Endodermal cell (in vitro differentiated cells): ENCODE results near the gene ARHGAP6. TPM values are rescaled to one million over a fixed set of nuclear protein-coding genes. Genes with fewer than 3 reads are reported as not detected.

Experiments used
- DNase-seq: peaks from one replicate; pipeline ENCODE4 v3.0.0-alpha.2; 2017
- H3K27ac ChIP-seq: 2 replicates; pipeline ENCODE4 v1.5.1; 2013; ENCODE audit warnings: mild to moderate bottlenecking, low read depth, low read length, moderate library complexity
- H3K27me3 ChIP-seq: 2 replicates; pipeline ENCODE4 v1.6.1; 2013; ENCODE audit warnings: mild to moderate bottlenecking, low read length, moderate library complexity; ENCODE audit not compliant: insufficient read depth, control insufficient read depth, poor library complexity, severe bottlenecking
- H3K36me3 ChIP-seq: 2 replicates; pipeline ENCODE4 v1.7.0; 2013; ENCODE audit warnings: mild to moderate bottlenecking, low read length, moderate library complexity; ENCODE audit not compliant: control insufficient read depth, insufficient read depth
- H3K4me1 ChIP-seq: one replicate; pipeline ENCODE4 v1.7.0; 2013; ENCODE audit warnings: low read length; ENCODE audit not compliant: control insufficient read depth, insufficient read depth
- H3K4me3 ChIP-seq: 2 replicates; pipeline ENCODE4 v1.5.1; 2013; ENCODE audit warnings: mild to moderate bottlenecking, low read length, moderate library complexity
- H3K9ac ChIP-seq: 2 replicates; pipeline ENCODE4 v1.6.1; 2013; ENCODE audit warnings: mild to moderate bottlenecking, low read length, moderate library complexity; ENCODE audit not compliant: poor library complexity, severe bottlenecking; ENCODE audit errors: extremely low read depth
- H3K9me3 ChIP-seq: 2 replicates; pipeline ENCODE4 v1.6.1; 2013; ENCODE audit warnings: mild to moderate bottlenecking, low read length, moderate library complexity; ENCODE audit not compliant: control insufficient read depth
- H3K27ac Mint-ChIP-seq: 2 replicates; pipeline ENCODE4 v1.8.0; 2020; ENCODE audit warnings: mixed read lengths
- H3K27me3 Mint-ChIP-seq: 2 replicates; pipeline ENCODE4 v1.8.0; 2021; ENCODE audit warnings: mild to moderate bottlenecking, mixed read lengths; ENCODE audit not compliant: insufficient read depth
- H3K36me3 Mint-ChIP-seq: 2 replicates; pipeline ENCODE4 v1.8.0; 2020; ENCODE audit warnings: low read depth, mixed read lengths
- H3K4me1 Mint-ChIP-seq: 2 replicates; pipeline ENCODE4 v1.8.0; 2020; ENCODE audit warnings: mixed read lengths
- H3K4me3 Mint-ChIP-seq: 2 replicates; pipeline ENCODE4 v1.8.0; 2020; ENCODE audit warnings: mild to moderate bottlenecking, moderate library complexity, mixed read lengths
- H3K9me3 Mint-ChIP-seq: 2 replicates; pipeline ENCODE4 v1.8.0; 2020; ENCODE audit warnings: mild to moderate bottlenecking, mixed read lengths
- CTCF ChIP-seq: fragments of 200-600 bp; sonication (generic); conservative IDR thresholded peaks from 2 replicates; pipeline ENCODE4 v1.5.0; 2021; ENCODE audit warnings: antibody characterized with exemption, mild to moderate bottlenecking
- WGBS, 2 experiments: methylation state at CpG; one replicate each; pipeline versions ENCODE4 v1.1.5 to v1.1.7; 2013; ENCODE audit warnings: missing lambda C conversion rate in 2 of 2, mixed read lengths in 1 of 2; ENCODE audit not compliant: insufficient coverage in 1 of 2, insufficient read length in 1 of 2; 5-methylcytosine and 5-hydroxymethylcytosine counted together
- total RNA-seq, 2 donors: library from RNA; stranded (reverse); fragmentation: NEBNext Ultra II Directional in 1 of 2; extraction: Animal tissue kit (Norgen Biotek cat#: 25700) in 1 of 2; gene quantifications; 2 replicates in 1 of 2; 3 replicates in 1 of 2; pipeline ENCODE4 v1.2.1, GENCODE V29; 2021

Gene ARHGAP6
- total RNA-seq, 2 donors from 2014 or later = 0.48 to 0.73 TPM

- Mint-ChIP-seq H3K4me1 (no peaks in the 10 kb centered on the region), H3K27ac (no peak overlapping the region), H3K9me3 (peaks cover 42% of the 10 kb centered on the region), H3K36me3 (no peaks in the 10 kb centered on the region), H3K4me3 (no peak overlapping the region), H3K27me3 (peaks cover 3% of the 10 kb centered on the region)
- H3K9ac ChIP-seq = no peak overlapping the region
- 90 to 92% methylated on average over 2 to 18 of the region's 18 CpGs for whole genome bisulfite sequencing, 2 experiments
- DNase-seq = no peak
- no peaks in the 10 kb centered on the region for H3K9me3 ChIP-seq
- H3K36me3 ChIP-seq = no peaks in the 10 kb centered on the region
- no peaks in the 10 kb centered on the region for H3K4me1 ChIP-seq
- no peak overlapping the region for H3K4me3 ChIP-seq
- H3K27me3 ChIP-seq = no peaks in the 10 kb centered on the region
- no peak for TF ChIP-seq CTCF
- H3K27ac ChIP-seq = no peak overlapping the region
These were observed 451.2 kb downstream of the ARHGAP6 start for GRCh38 chrX:11214346-11215190.

GRCh38 chrX:11212741-11213140 is 453.0 kb downstream of the ARHGAP6 start:
- 91 to 97% methylated on average over 6 to 10 of the region's 11 CpGs for WGBS, 2 experiments
- Histone ChIP-seq H3K36me3 (no peaks in the 10 kb centered on the region), H3K27me3 (no peaks in the 10 kb centered on the region), H3K9ac (no peak overlapping the region), H3K27ac (no peak overlapping the region), H3K9me3 (no peaks in the 10 kb centered on the region), H3K4me1 (no peaks in the 10 kb centered on the region), H3K4me3 (no peak overlapping the region)
- Mint-ChIP-seq H3K27ac (no peak overlapping the region), H3K4me3 (no peak overlapping the region), H3K27me3 (peaks cover 3% of the 10 kb centered on the region), H3K36me3 (no peaks in the 10 kb centered on the region), H3K4me1 (no peaks in the 10 kb centered on the region), H3K9me3 (peaks cover 39% of the 10 kb centered on the region)
- DNase-seq = peak; percentile 42
- TF ChIP-seq CTCF = no peak

- Mint-ChIP-seq H3K4me3 (no peak overlapping the region), H3K9me3 (peaks cover 32% of the 10 kb centered on the region), H3K4me1 (no peaks in the 10 kb centered on the region), H3K27ac (no peak overlapping the region), H3K27me3 (no peaks in the 10 kb centered on the region), H3K36me3 (no peaks in the 10 kb centered on the region)
- Histone ChIP-seq H3K36me3 (no peaks in the 10 kb centered on the region), H3K9me3 (no peaks in the 10 kb centered on the region), H3K27ac (no peak overlapping the region), H3K4me3 (no peak overlapping the region), H3K9ac (no peak overlapping the region), H3K27me3 (no peaks in the 10 kb centered on the region), H3K4me1 (no peaks in the 10 kb centered on the region)
- 80 to 86% methylated on average over 1 to 2 of the region's 4 CpGs for WGBS, 2 experiments
- DNase-seq = no peak
- no peak for TF ChIP-seq CTCF
These were observed 455.3 kb downstream of the ARHGAP6 start for GRCh38 chrX:11210415-11210801.
